ENCODE results near the gene LRRN2.

DNA sequence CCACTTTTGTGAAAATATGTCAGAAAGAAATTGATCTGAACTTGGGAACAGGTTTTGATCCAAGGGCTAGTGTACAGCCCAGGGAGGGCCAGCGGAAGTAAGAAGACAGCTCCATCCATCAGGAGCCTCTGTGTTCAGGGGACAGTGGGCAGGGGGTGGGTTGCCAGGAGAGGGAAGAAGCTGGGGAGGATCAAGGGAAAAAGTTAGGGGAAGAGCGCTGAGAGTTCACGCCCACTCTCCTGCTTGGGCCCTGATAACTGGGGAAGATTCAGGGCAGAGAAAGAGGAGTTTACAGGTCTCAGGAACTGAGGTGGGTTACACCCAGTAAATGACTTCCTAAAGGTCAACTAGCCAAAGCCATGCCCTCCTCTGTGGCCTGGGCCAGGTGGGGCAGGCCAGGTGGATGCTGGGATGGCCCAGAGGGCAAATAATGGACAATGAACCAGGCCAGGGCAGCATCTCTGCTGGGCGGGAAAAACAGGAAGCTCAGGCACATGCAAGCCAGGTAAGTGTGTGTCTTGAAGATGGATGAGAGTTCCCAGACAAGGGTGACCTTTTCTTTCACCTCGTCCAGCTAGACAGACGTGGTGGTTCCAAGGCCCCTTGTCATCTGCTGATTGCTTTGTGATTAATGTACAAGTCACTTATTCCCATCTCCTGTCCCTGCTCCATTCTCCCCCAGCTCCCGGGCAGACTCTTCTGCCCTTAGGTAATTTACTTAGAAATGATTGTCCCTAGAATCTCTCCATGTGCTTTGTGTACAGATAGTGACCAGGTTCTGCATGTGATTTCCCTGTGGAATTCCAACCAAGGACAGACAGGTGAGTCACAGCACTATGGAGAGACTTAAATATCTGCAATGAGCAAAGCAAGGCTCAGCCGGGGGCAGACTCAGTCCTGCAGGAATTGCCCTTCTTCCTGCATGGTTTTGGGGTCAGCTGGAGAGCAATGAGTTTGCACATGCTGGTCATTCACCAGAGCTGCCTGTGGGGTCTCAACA lies 112.3 kb downstream of the LRRN2 start:
- TF ChIP-seq CTCF (IDR thresholded peaks at IDR 0.05) = no peak
- TF ChIP-seq POLR2AphosphoS5 (IDR thresholded peaks at IDR 0.05; ENCODE audit: low read depth, low read length) = no peak
- TF ChIP-seq, protein P1, sequence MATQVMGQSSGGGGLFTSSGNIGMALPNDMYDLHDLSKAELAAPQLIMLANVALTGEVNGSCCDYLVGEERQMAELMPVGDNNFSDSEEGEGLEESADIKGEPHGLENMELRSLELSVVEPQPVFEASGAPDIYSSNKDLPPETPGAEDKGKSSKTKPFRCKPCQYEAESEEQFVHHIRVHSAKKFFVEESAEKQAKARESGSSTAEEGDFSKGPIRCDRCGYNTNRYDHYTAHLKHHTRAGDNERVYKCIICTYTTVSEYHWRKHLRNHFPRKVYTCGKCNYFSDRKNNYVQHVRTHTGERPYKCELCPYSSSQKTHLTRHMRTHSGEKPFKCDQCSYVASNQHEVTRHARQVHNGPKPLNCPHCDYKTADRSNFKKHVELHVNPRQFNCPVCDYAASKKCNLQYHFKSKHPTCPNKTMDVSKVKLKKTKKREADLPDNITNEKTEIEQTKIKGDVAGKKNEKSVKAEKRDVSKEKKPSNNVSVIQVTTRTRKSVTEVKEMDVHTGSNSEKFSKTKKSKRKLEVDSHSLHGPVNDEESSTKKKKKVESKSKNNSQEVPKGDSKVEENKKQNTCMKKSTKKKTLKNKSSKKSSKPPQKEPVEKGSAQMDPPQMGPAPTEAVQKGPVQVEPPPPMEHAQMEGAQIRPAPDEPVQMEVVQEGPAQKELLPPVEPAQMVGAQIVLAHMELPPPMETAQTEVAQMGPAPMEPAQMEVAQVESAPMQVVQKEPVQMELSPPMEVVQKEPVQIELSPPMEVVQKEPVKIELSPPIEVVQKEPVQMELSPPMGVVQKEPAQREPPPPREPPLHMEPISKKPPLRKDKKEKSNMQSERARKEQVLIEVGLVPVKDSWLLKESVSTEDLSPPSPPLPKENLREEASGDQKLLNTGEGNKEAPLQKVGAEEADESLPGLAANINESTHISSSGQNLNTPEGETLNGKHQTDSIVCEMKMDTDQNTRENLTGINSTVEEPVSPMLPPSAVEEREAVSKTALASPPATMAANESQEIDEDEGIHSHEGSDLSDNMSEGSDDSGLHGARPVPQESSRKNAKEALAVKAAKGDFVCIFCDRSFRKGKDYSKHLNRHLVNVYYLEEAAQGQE (IDR thresholded peaks at IDR 0.05; ENCODE audit: insufficient read depth in 1 of 2, low read depth in 2 of 2, low read length in 1 of 2) = no peak
